ENCODE data around the gene AKAP1. TPM values are rescaled to one million over a fixed set of nuclear protein-coding genes. Genes with fewer than 3 reads are reported as not detected.

AKAP1 gene
- total and polyA plus RNA-seq, 9 of the 15 experiments (the other 6 are each of a cell fraction or from before 2014, with no cell fraction given): 12.9 to 63.8 (median 36.4) TPM

- TF ChIP-seq ZNF197 (CRISPR knock-in tag; IDR thresholded peaks at IDR 0.05; ENCODE audit: low read depth): 0 out of 2 replicates have a peak, but pooled peaks have one; percentile 39
- peak in 1 of 2 experiments; percentile 6; a peak in 1 of 4 replicates for TF ChIP-seq ZMIZ1 (IDR thresholded peaks at IDR 0.05; ENCODE audit: low read depth in 2 of 2, low read length in 2 of 2)
- TF ChIP-seq ESRRA (IDR thresholded peaks at IDR 0.05; ENCODE audit: borderline replicate concordance, low read depth): peak; percentile 33
- TF ChIP-seq HBP1 (CRISPR knock-in tag; IDR thresholded peaks at IDR 0.05): peak; percentile 89; the same call in 1 of the 2 replicates
- TF ChIP-seq HDAC1 (IDR thresholded peaks at IDR 0.05): peak in 1 of 2 experiments; percentile 57; a peak in 2 of 4 replicates
- peak; percentile 57 to 71; a peak in 2 of 4 replicates for TF ChIP-seq NONO (IDR thresholded peaks at IDR 0.05; ENCODE audit: low read depth in 2 of 2, low read length in 1 of 2)
- TF ChIP-seq HNRNPLL (IDR thresholded peaks at IDR 0.05; ENCODE audit: low read depth, low read length, poor library complexity, severe bottlenecking): peak; percentile 21
- TF ChIP-seq ZNF280B (CRISPR knock-in tag; IDR thresholded peaks at IDR 0.05): no peak
- TF ChIP-seq ZNF589 (CRISPR knock-in tag; IDR thresholded peaks at IDR 0.05; ENCODE audit: low read depth): peak; percentile 62; the same call in 1 of the 2 replicates
- TF ChIP-seq CC2D1A (IDR thresholded peaks at IDR 0.05): no peak
- no peak for TF ChIP-seq ZNF384 (IDR thresholded peaks at IDR 0.05; ENCODE audit: low read depth, low read length)
- TF ChIP-seq NBN (IDR thresholded peaks at IDR 0.05; ENCODE audit: low read depth): no peak
- peak; percentile 72; the same call in 1 of the 2 replicates for TF ChIP-seq MTA3 (IDR thresholded peaks at IDR 0.05; ENCODE audit: borderline replicate concordance)
- peak; percentile 10; the same call in 1 of the 2 replicates for TF ChIP-seq DEAF1 (CRISPR knock-in tag; IDR thresholded peaks at IDR 0.05)
- TF ChIP-seq FIP1L1 (IDR thresholded peaks at IDR 0.05; ENCODE audit: low read depth, low read length, poor library complexity, severe bottlenecking): peak; percentile 47
- no peak for TF ChIP-seq LARP7 (IDR thresholded peaks at IDR 0.05)
- peak; percentile 87 for TF ChIP-seq ARHGAP35 (IDR thresholded peaks at IDR 0.05; ENCODE audit: partially characterized antibody)
- peak; percentile 16; the same call in 1 of the 2 replicates for TF ChIP-seq ATF1 (CRISPR knock-in tag; IDR thresholded peaks at IDR 0.05)
- TF ChIP-seq ATF1 (tag; IDR thresholded peaks at IDR 0.05): peak; percentile 77
Measured at GRCh38 chr17:57084802-57085447, at the start of gene AKAP1 (continued).

Measured in K562 (cell line).